ENCODE measurements around the gene SSRP1. TPM values are rescaled to one million over a fixed set of nuclear protein-coding genes. Genes with fewer than 3 reads are reported as not detected.

Gene SSRP1
- total and polyA plus RNA-seq, 9 of the 15 experiments (the other 6 are each of a cell fraction or from before 2014, with no cell fraction given): 91.1 to 416 (median 245) TPM

GRCh38 chr11:57361926-57362325 is 26.2 kb upstream of the SSRP1 start:
- in situ Hi-C loops (cut with MboI) (no loop called here), intact Hi-C loops (cut with micrococcal nuclease) (no loop called here)
- CTCF ChIA-PET (ENCODE audit: low intra/inter-chr PET ratio): no interaction called here
- H2AFZ ChIP-seq (ENCODE audit: low read depth, low read length): no peak overlapping the region
- no peak overlapping the region for H3K27ac ChIP-seq (ENCODE audit: extremely low read depth, low read depth, low read length)
- peaks cover 14 to 21% of the 10 kb centered on the region in 2 experiments for H3K4me1 ChIP-seq (replicated peaks in 1 of 2; ENCODE audit: control insufficient read depth in 2 of 2, insufficient read depth in 2 of 2, low read length in 2 of 2)
- H3K9ac ChIP-seq (ENCODE audit: insufficient read depth in 1 of 2, low read depth in 2 of 2, low read length in 2 of 2): no peak overlapping the region
- no peaks in the 10 kb centered on the region for H3K9me1 ChIP-seq (ENCODE audit: control insufficient read depth, insufficient read depth, low read length)
- DNase-seq (ENCODE audit: extremely low read depth in 1 of 4, low spot score in 3 of 4): no peak
- no peak overlapping the region for H3K4me2 ChIP-seq (ENCODE audit: insufficient read depth, low read length)
- FAIRE-seq: no peak
- ATAC-seq: no peak
- H3K27me3 ChIP-seq (ENCODE audit: control insufficient read depth in 2 of 2, insufficient read depth in 2 of 2, low read length in 2 of 2): no peaks in the 10 kb centered on the region
- POLR2A ChIA-PET: interaction anchor here (0.7 to 2.1 kb wide), 2 partner anchors 11 to 231 kb away, joined by 3 to 5 read pairs; no protein-coding TSS in a partner anchor
- BruUV-seq (replicated peaks): no TSS peak
- H4K20me1 ChIP-seq (replicated peaks; ENCODE audit: control insufficient read depth, insufficient read depth, low read length): no peaks in the 10 kb centered on the region
- H3K79me2 ChIP-seq (ENCODE audit: control insufficient read depth, insufficient read depth, low read length): no peaks in the 10 kb centered on the region
- WGBS (ENCODE audit: insufficient coverage, low coverage, missing lambda C conversion rate): 16% methylated on average over 3 of the region's 3 CpGs
- TF ChIP-seq ZNF143 (CRISPR knock-in tag; IDR thresholded peaks at IDR 0.05) (no peak), CHD2 (IDR thresholded peaks at IDR 0.05; ENCODE audit: low read depth, low read length) (no peak), RAD21 (CRISPR knock-in tag; conservative IDR thresholded peaks at IDR 0.05 in 1 of 2, IDR thresholded peaks at IDR 0.05 in 1 of 2) (no peak), NFRKB (IDR thresholded peaks at IDR 0.05; ENCODE audit: low read depth) (no peak), BRD4 (IDR thresholded peaks at IDR 0.05) (no peak), IRF2 (CRISPR knock-in tag; IDR thresholded peaks at IDR 0.05) (no peak), BRF2 (IDR thresholded peaks at IDR 0.05; ENCODE audit: borderline replicate concordance, insufficient read depth, insufficient read length) (no peak), NCOR1 (IDR thresholded peaks at IDR 0.05) (no peak), NFXL1 (CRISPR knock-in tag; IDR thresholded peaks at IDR 0.05) (no peak), HDGF (IDR thresholded peaks at IDR 0.05) (no peak), ZNF239 (CRISPR knock-in tag; IDR thresholded peaks at IDR 0.05) (no peak), NUFIP1 (IDR thresholded peaks at IDR 0.05; ENCODE audit: partially characterized antibody) (no peak)
- no peaks in the 10 kb centered on the region for H3K9me3 ChIP-seq (replicated peaks; ENCODE audit: control insufficient read depth, insufficient read depth, low read depth, low read length)
- H3K4me3 ChIP-seq: no peak overlapping the region
- H3K36me3 ChIP-seq (ENCODE audit: control insufficient read depth, insufficient read depth, low read length): no peaks in the 10 kb centered on the region

Data from K562 (cell line).